HUES64 (cell line): ENCODE measurements around the gene DCDC1.

Experiments
- H3K27ac ChIP-seq: 2 replicates; pipeline ENCODE4 v1.7.0; 2013; ENCODE audit warnings: low read depth, low read length, inconsistent platforms
- H3K27me3 ChIP-seq: 2 replicates; pipeline ENCODE4 v1.6.1; 2013; ENCODE audit warnings: mild to moderate bottlenecking, low read length; ENCODE audit not compliant: insufficient read depth
- H3K36me3 ChIP-seq: 2 replicates; pipeline ENCODE4 v1.6.1; 2013; ENCODE audit warnings: mild to moderate bottlenecking, low read length; ENCODE audit not compliant: insufficient read depth
- H3K4me1 ChIP-seq: 2 replicates; pipeline ENCODE4 v1.6.1; 2013; ENCODE audit warnings: mild to moderate bottlenecking, low read length, moderate library complexity; ENCODE audit not compliant: insufficient read depth
- H3K4me3 ChIP-seq: 2 replicates; pipeline ENCODE4 v1.5.1; 2013; ENCODE audit warnings: mild to moderate bottlenecking, low read length, moderate library complexity
- H3K9ac ChIP-seq: 2 replicates; pipeline ENCODE4 v1.6.1; 2013; ENCODE audit warnings: mild to moderate bottlenecking, low read depth, low read length
- H3K9me3 ChIP-seq: 2 replicates; pipeline ENCODE4 v1.6.1; 2013; ENCODE audit warnings: low read depth, low read length; ENCODE audit not compliant: insufficient read depth
- WGBS: fragments of 150-250, 120-280 bp; methylation state at CpG from one replicate; pipeline ENCODE4 v1.1.7; 2013; ENCODE audit warnings: missing lambda C conversion rate; 5-methylcytosine and 5-hydroxymethylcytosine counted together

The DCDC1 gene

GRCh38 chr11:30938810-30939209 lies 430.7 kb downstream of the DCDC1 start:
- peaks cover 6% of the 10 kb centered on the region; the same call in 1 of the 2 replicates for H3K9me3 ChIP-seq

GRCh38 chr11:30938171-30938570 lies 431.4 kb downstream of the DCDC1 start:
- no peak overlapping the region for H3K9ac ChIP-seq
- no peaks in the 10 kb centered on the region for H3K36me3 ChIP-seq
- WGBS: 82% methylated on average over 5 of the region's 5 CpGs

More at GRCh38 chr11:30938810-30939209, 430.7 kb downstream of the DCDC1 start:
- no peak overlapping the region for H3K9ac ChIP-seq
- no peak overlapping the region for H3K4me3 ChIP-seq
- H3K27ac ChIP-seq: no peak overlapping the region
- WGBS: 85% methylated on average over 6 of the region's 6 CpGs
- no peaks in the 10 kb centered on the region for H3K4me1 ChIP-seq
- H3K36me3 ChIP-seq: no peaks in the 10 kb centered on the region
- H3K27me3 ChIP-seq: no peaks in the 10 kb centered on the region

GRCh38 chr11:30936491-30936890 lies 433.0 kb downstream of the DCDC1 start:
- no CpG with 5 or more reads among the region's 2 CpGs for WGBS
- no peaks in the 10 kb centered on the region for H3K36me3 ChIP-seq
- peaks cover 6% of the 10 kb centered on the region; the same call in 1 of the 2 replicates for H3K9me3 ChIP-seq
- H3K4me3 ChIP-seq: no peak overlapping the region
- no peak overlapping the region for H3K27ac ChIP-seq
- H3K4me1 ChIP-seq: no peaks in the 10 kb centered on the region
- H3K9ac ChIP-seq: no peak overlapping the region
- H3K27me3 ChIP-seq: no peaks in the 10 kb centered on the region

More at GRCh38 chr11:30938171-30938570, 431.4 kb downstream of the DCDC1 start:
- no peak overlapping the region for H3K27ac ChIP-seq
- H3K9me3 ChIP-seq: peaks cover 6% of the 10 kb centered on the region; the same call in 1 of the 2 replicates
- H3K4me1 ChIP-seq: no peaks in the 10 kb centered on the region
- no peak overlapping the region for H3K4me3 ChIP-seq
- no peaks in the 10 kb centered on the region for H3K27me3 ChIP-seq

- Histone ChIP-seq H3K4me1 (no peaks in the 10 kb centered on the region), H3K36me3 (no peaks in the 10 kb centered on the region), H3K27me3 (no peaks in the 10 kb centered on the region), H3K9ac (no peak overlapping the region), H3K9me3 (peaks cover 6% of the 10 kb centered on the region; the same call in 1 of the 2 replicates), H3K27ac (no peak overlapping the region), H3K4me3 (no peak overlapping the region)
- WGBS: 94% methylated on average over 2 of the region's 2 CpGs
Observed at GRCh38 chr11:30935861-30936260, 433.7 kb downstream of the DCDC1 start.

GRCh38 chr11:30926130-30926529 lies 443.4 kb downstream of the DCDC1 start:
- no peak overlapping the region for H3K9ac ChIP-seq
- no peaks in the 10 kb centered on the region for H3K36me3 ChIP-seq
- no peak overlapping the region for H3K4me3 ChIP-seq
- H3K4me1 ChIP-seq: no peaks in the 10 kb centered on the region
- no peaks in the 10 kb centered on the region for H3K9me3 ChIP-seq
- WGBS: 93% methylated on average over 3 of the region's 3 CpGs
- H3K27ac ChIP-seq: no peak overlapping the region
- no peaks in the 10 kb centered on the region for H3K27me3 ChIP-seq

GRCh38 chr11:30921811-30922210 lies 447.7 kb downstream of the DCDC1 start:
- Histone ChIP-seq H3K27me3 (no peaks in the 10 kb centered on the region), H3K9me3 (no peaks in the 10 kb centered on the region), H3K4me3 (no peak overlapping the region), H3K9ac (no peak overlapping the region), H3K36me3 (no peaks in the 10 kb centered on the region), H3K27ac (no peak overlapping the region), H3K4me1 (0 out of 2 replicates have a peak, but pooled peaks cover 4% of the 10 kb centered on the region)
- WGBS: 90% methylated on average over 3 of the region's 3 CpGs

- 70% methylated on average over 7 of the region's 8 CpGs for WGBS
- Histone ChIP-seq H3K36me3 (no peaks in the 10 kb centered on the region), H3K27me3 (no peaks in the 10 kb centered on the region), H3K4me1 (0 out of 2 replicates have a peak, but pooled peaks cover 4% of the 10 kb centered on the region), H3K27ac (no peak overlapping the region), H3K9ac (no peak overlapping the region), H3K4me3 (no peak overlapping the region), H3K9me3 (no peaks in the 10 kb centered on the region)
Observed at GRCh38 chr11:30919389-30920152, 450.0 kb downstream of the DCDC1 start.

GRCh38 chr11:30917859-30918478 lies 451.6 kb downstream of the DCDC1 start:
- Histone ChIP-seq H3K9ac (no peak overlapping the region), H3K36me3 (no peaks in the 10 kb centered on the region), H3K27ac (no peak overlapping the region), H3K27me3 (no peaks in the 10 kb centered on the region), H3K4me1 (0 out of 2 replicates have a peak, but pooled peaks cover 4% of the 10 kb centered on the region), H3K9me3 (no peaks in the 10 kb centered on the region), H3K4me3 (no peak overlapping the region)
- 20% methylated on average over 5 of the region's 6 CpGs for WGBS

GRCh38 chr11:30917266-30917665 lies 452.3 kb downstream of the DCDC1 start:
- H3K27ac ChIP-seq: no peak overlapping the region
- no peaks in the 10 kb centered on the region for H3K36me3 ChIP-seq
- H3K9ac ChIP-seq: no peak overlapping the region
- WGBS: 96% methylated on average over 2 of the region's 2 CpGs
- no peaks in the 10 kb centered on the region for H3K27me3 ChIP-seq
- 0 out of 2 replicates have a peak, but pooled peaks cover 4% of the 10 kb centered on the region for H3K4me1 ChIP-seq
- H3K4me3 ChIP-seq: no peak overlapping the region
- no peaks in the 10 kb centered on the region for H3K9me3 ChIP-seq

GRCh38 chr11:30916764-30917163 lies 452.8 kb downstream of the DCDC1 start:
- no peak overlapping the region for H3K27ac ChIP-seq
- WGBS: 94% methylated on average over 4 of the region's 4 CpGs
- H3K4me1 ChIP-seq: 0 out of 2 replicates have a peak, but pooled peaks cover 4% of the 10 kb centered on the region
- H3K9me3 ChIP-seq: no peaks in the 10 kb centered on the region
- H3K9ac ChIP-seq: no peak overlapping the region
- no peaks in the 10 kb centered on the region for H3K36me3 ChIP-seq
- no peak overlapping the region for H3K4me3 ChIP-seq
- no peaks in the 10 kb centered on the region for H3K27me3 ChIP-seq

- 0 out of 2 replicates have a peak, but pooled peaks cover 4% of the 10 kb centered on the region for H3K4me1 ChIP-seq
- H3K4me3 ChIP-seq: no peak overlapping the region
- WGBS: 28% methylated on average over 7 of the region's 8 CpGs
- no peaks in the 10 kb centered on the region for H3K36me3 ChIP-seq
- no peaks in the 10 kb centered on the region for H3K27me3 ChIP-seq
- no peaks in the 10 kb centered on the region for H3K9me3 ChIP-seq
- H3K9ac ChIP-seq: no peak overlapping the region
- H3K27ac ChIP-seq: no peak overlapping the region
Observed at GRCh38 chr11:30914143-30914762, 455.3 kb downstream of the DCDC1 start.
